NB4 (cell line): Measurements from ENCODE around the gene CMTM3.

ENCODE experiments used
- POLR2A ChIP-seq: IDR thresholded peaks from 2 replicates; pipeline ENCODE4 v1.6.1; 2011; ENCODE audit warnings: mild to moderate bottlenecking; ENCODE audit not compliant: insufficient read length; ENCODE audit errors: extremely low read depth
- TF ChIP-seq, protein P1 (sequence below): IDR thresholded peaks from one replicate; pipeline ENCODE4 v1.5.1; 2012; ENCODE audit warnings: low read depth, low read length

DNA sequence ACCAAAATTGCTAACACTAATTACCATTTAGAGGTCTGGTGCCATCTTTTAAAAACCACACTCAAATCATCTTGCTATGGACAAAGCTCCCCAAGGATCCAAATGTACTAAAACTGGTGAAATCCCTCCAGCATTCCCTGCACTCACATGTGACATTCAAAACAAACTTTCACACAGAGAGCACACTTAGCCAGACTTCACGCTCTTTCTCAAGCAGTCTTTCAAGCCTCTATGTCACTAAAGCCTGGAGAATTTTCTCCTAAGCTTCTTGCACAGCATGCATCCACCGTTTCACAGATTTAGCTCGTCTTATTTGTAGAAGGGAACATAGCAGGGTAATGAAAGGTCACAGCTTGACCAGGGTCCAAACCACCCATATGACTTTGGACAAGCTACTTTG lies 19.3 kb downstream of the CMTM3 start:
- no peak for TF ChIP-seq POLR2A
- TF ChIP-seq, protein P1, sequence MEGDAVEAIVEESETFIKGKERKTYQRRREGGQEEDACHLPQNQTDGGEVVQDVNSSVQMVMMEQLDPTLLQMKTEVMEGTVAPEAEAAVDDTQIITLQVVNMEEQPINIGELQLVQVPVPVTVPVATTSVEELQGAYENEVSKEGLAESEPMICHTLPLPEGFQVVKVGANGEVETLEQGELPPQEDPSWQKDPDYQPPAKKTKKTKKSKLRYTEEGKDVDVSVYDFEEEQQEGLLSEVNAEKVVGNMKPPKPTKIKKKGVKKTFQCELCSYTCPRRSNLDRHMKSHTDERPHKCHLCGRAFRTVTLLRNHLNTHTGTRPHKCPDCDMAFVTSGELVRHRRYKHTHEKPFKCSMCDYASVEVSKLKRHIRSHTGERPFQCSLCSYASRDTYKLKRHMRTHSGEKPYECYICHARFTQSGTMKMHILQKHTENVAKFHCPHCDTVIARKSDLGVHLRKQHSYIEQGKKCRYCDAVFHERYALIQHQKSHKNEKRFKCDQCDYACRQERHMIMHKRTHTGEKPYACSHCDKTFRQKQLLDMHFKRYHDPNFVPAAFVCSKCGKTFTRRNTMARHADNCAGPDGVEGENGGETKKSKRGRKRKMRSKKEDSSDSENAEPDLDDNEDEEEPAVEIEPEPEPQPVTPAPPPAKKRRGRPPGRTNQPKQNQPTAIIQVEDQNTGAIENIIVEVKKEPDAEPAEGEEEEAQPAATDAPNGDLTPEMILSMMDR, result no peak
